ENCODE data around the gene C1orf105.

Gene C1orf105

DNA sequence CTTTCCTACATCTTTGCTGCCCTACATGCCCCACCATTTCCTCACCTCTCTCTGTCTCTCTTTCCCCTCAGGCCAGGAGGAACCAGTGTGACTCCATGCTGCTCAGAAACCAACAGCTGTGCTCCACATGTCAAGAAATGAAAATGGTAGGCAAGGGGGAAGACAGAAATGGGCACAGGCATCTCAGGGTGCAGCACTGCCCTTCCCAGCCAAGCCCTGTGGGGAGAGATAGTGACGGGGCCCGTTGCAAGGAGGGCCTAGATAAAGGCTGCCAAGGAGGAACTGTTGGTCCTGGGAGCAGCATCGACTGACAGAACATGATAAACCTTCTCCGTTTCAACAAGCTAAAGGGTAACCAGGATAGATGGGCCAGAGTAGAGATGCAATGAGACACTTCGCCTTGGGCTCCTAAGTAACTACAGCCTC lies 35.9 kb downstream of the C1orf105 start:
- TF ChIP-seq, protein P1, sequence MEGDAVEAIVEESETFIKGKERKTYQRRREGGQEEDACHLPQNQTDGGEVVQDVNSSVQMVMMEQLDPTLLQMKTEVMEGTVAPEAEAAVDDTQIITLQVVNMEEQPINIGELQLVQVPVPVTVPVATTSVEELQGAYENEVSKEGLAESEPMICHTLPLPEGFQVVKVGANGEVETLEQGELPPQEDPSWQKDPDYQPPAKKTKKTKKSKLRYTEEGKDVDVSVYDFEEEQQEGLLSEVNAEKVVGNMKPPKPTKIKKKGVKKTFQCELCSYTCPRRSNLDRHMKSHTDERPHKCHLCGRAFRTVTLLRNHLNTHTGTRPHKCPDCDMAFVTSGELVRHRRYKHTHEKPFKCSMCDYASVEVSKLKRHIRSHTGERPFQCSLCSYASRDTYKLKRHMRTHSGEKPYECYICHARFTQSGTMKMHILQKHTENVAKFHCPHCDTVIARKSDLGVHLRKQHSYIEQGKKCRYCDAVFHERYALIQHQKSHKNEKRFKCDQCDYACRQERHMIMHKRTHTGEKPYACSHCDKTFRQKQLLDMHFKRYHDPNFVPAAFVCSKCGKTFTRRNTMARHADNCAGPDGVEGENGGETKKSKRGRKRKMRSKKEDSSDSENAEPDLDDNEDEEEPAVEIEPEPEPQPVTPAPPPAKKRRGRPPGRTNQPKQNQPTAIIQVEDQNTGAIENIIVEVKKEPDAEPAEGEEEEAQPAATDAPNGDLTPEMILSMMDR (IDR thresholded peaks at IDR 0.05; ENCODE audit: low read depth, low read length), result no peak
- no peak overlapping the region for H3K4me3 ChIP-seq (ENCODE audit: low read depth, low read length)

DNA sequence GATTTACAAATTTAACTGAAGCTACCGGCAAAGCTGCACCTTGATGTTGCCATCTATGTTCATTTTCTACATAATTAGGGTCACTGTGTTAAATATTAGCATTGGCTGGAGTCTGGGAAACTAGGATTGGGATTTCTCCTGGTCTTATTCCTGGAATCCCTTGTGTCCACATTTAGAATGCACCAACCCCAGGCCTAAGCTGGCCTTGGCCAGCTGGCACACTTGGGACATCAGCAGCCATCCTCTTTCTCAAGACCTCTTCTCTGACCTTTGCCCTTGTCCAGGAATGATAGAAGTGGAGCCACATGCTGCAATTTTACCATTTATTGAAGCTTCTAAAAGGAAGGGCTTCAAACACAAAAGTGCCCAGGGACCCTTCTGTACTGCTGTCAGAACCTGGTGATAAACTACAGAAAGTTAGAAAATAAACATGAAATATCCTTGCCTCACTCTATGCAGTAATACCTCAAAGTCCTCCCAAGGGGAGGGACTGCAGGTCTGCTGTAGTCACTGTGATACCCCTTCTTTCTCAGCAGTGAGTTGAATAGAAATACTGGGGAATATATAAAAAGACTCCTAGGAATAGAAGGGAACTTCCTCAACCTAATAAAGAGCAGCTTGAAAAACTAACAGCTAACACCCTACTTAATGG lies 37.1 kb downstream of the C1orf105 start:
- TF ChIP-seq, protein P1 (IDR thresholded peaks at IDR 0.05; ENCODE audit: low read depth, low read length), result no peak
- no peak overlapping the region for H3K4me3 ChIP-seq (ENCODE audit: low read depth, low read length)

DNA sequence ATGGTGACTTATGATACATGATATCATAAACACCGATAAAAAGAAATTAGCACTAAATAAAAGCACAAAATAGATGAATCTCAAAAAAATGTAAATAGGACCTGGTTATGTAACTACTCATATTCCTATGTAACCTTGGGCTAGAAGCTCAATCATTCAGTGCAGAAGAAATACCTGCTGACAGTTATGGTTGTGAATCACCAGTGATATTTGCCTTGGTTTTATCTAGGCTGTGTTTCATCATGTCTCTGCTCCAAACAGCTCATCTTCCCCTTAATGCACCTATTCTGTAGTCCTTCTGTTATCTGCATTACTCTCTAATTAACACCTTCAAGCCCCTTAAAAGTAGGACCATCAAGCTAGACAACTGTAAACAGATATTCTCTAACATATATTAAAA lies 39.7 kb downstream of the C1orf105 start:
- TF ChIP-seq, protein P1 (IDR thresholded peaks at IDR 0.05; ENCODE audit: low read depth, low read length), result no peak
- H3K4me3 ChIP-seq (ENCODE audit: low read depth, low read length), result no peak overlapping the region

DNA sequence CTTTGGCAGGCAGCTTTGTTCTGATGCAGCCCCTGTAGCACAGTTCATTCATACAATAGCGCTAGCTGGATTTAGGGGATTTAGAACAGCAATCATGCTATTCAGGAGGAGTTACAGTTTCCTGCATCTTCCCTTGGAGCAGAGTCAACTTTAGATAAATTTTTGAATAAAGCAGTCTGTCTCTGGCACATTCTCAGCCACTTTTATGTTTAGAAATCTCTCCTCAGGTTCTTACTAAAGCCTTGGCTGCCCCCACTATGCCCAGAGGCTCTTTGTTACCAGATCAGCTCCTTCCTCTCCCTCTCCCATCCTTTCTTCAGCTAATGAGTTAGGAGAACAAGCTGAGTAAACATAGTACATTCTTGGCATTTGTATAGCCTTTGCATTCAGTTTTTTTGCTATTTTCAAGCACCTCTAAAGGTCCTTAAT lies 40.4 kb downstream of the C1orf105 start:
- TF ChIP-seq, protein P1 (IDR thresholded peaks at IDR 0.05; ENCODE audit: low read depth, low read length), result no peak

DNA sequence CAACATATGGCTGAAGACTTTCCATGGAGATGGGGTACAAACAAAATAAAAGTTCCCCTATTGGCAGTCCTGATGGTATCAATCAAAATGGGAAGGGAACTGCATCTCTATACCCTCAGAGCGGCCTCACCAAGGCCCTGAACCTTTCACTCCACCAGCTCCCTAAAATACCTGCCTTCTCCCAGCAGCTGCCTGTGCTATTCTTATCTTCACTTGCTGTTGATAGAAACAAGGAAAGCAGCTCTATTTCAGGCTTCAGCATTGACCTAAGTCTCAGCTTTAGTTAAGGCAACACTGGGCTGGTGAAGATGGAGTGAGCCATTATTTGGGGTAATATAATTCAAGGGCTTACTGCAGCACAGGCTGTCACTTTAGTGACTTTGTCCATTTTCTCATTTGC lies 45.1 kb downstream of the C1orf105 start:
- TF ChIP-seq, protein P1 (IDR thresholded peaks at IDR 0.05; ENCODE audit: low read depth, low read length), result no peak
- H3K4me3 ChIP-seq (ENCODE audit: low read depth, low read length), result no peak overlapping the region

More for the DNA sequence above, 40.4 kb downstream of the C1orf105 start:
- no peak overlapping the region for H3K4me3 ChIP-seq (ENCODE audit: low read depth, low read length)

DNA sequence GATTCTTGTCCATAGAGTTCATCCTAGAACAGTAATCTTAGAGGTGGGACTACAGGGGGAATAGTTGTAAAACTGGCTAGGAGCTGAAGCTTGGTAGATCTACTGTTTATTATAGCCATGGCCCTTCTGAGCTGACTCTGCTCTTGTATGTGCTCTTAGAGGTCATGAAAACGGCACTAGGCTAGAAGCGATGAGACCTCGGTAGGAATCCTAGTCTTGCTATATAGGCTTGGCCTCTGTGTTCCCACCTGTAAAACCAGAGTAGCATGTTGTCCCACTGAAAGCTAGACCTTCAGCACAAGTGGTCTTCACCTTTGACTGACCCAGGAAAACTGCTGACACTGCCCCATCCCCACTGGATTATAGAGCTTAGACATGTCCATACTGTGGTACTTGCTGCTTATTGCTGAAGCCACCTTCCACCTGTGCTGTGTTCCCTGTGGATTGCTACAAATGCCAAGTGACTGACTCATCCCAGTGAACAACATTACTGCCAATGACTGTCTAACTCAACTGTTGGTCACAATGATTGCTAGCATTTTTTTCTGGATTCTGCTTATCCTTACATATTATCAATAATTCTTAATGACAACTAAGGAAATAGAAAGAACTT lies 46.4 kb downstream of the C1orf105 start:
- TF ChIP-seq, protein P1 (IDR thresholded peaks at IDR 0.05; ENCODE audit: low read depth, low read length), result no peak
- no peak overlapping the region for H3K4me3 ChIP-seq (ENCODE audit: low read depth, low read length)

DNA sequence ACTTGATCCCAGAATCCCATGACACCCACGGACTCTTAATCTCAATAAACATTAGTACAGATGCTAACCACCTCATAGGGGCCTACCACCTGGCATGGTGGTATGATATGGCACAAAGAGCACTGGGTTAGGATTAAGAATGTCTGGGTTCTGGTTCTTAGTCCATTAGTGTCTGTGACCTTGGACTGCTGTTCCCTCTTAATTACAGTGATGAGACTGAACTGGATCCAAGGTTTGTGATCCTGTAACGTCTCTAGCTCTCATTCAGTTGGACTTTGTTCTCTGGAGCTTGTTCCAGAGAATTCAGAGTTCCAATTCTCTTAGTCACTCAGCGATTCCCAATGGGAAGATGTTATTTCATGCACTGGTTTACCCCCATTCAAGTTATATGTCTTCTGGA lies 47.0 kb downstream of the C1orf105 start:
- TF ChIP-seq, protein P1 (IDR thresholded peaks at IDR 0.05; ENCODE audit: low read depth, low read length), result no peak
- no peak overlapping the region for H3K4me3 ChIP-seq (ENCODE audit: low read depth, low read length)
